Adipose tissue (tissue), 3 donors: Measurements from ENCODE around the gene PIK3R4. TPM values are rescaled to one million over a fixed set of nuclear protein-coding genes. Genes with fewer than 3 reads are reported as not detected.

Experiments used
- H3K27ac ChIP-seq: one replicate; pipeline ENCODE4 v1.5.1; 2013; ENCODE audit warnings: low read depth, low read length
- WGBS, 3 donors: extraction: QIAGEN DNeasy Blood & Tissue Kit; methylation state at CpG; one replicate each; pipeline ENCODE4 v1.1.7; 2013; 5-methylcytosine and 5-hydroxymethylcytosine counted together
- polyA plus RNA-seq, 3 donors: library from polyadenylated mRNA; stranded (reverse); fragments of 200-250 nt; gene quantifications; one replicate each; pipeline ENCODE4 v1.2.3, GENCODE V29; 2013
- donor health status: healthy with polysubstance abuse.
- donor health status: Bipolar disorder and iron deficiency.
- donor health status: healthy.

PIK3R4 gene
- polyA plus RNA-seq = 10 to 100 TPM; 11.0 to 20.9 (median 15.9) TPM

- WGBS, 3 donors = 0 to 1% (median 0%) methylated on average over 43 of the region's 43 CpGs
- H3K27ac ChIP-seq = no peak within 1 kb of the TSS
Measured at GRCh38 chr3:130746246-130747039, at the start of gene PIK3R4. Gene PIK3R4 (minus strand): TSS chr3:130746829. CDS start chr3:130745218, 1,611 bp downstream.

GRCh38 chr3:130795396-130795795 is 48.8 kb upstream of the PIK3R4 start:
- 77 to 85% (median 85%) methylated on average over 1 of the region's 1 CpG for WGBS, 3 donors
- no peak overlapping the region for H3K27ac ChIP-seq

DNA sequence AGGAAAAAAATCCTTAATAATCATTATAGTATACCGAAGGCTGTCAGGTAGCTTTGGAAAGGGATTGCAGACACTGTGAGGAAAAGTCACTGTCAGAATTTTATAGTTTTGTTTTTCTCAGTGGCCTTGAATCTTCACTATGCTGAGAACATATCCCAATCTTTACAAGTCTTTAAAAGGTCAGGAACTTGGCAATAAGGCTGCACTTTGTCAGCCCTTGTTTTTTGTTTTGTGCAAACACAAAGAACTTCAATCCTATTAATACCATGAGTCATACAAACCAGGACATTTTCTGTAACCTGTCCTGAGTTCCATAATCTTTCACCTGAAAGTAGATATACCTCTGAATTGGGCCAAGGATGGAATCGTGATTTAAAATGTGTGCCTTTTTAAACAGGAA is 45.6 kb upstream of the PIK3R4 start:
- WGBS, 3 donors = 69 to 79% (median 71%) methylated on average over 2 of the region's 2 CpGs
- no peak overlapping the region for H3K27ac ChIP-seq

- H3K27ac ChIP-seq = no peak overlapping the region
- WGBS, 3 donors = 47 to 68% (median 67%) methylated on average over 5 of the region's 5 CpGs
Measured at GRCh38 chr3:130789782-130790322, 43.2 kb upstream of the PIK3R4 start.

GRCh38 chr3:130787422-130788068 is 40.9 kb upstream of the PIK3R4 start:
- WGBS, 3 donors = 62 to 71% (median 64%) methylated on average over 6 of the region's 6 CpGs
- no peak overlapping the region for H3K27ac ChIP-seq

- H3K27ac ChIP-seq = no peak overlapping the region
Measured at GRCh38 chr3:130786306-130786705, 39.7 kb upstream of the PIK3R4 start.

DNA sequence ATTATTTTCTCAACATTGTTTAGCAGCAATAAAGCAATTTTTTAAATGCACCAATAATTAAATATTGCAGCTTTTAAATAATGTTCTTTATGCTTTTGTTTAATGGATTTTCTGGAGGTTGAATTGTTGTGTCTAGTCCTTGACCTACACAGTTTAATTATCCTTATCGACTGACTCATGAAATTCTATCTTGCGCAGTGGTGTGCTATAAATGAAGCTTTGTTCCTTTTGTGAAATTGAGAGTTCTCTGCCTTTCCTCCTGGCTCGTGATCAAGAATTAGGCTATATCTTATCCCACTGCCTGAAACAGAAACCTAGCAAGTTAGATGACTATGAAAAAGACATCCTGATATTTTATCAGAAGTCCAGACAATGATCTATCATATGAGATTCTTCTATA is 37.0 kb upstream of the PIK3R4 start:
- WGBS, 3 donors = 45 to 63% (median 63%) methylated on average over 3 of the region's 3 CpGs

DNA sequence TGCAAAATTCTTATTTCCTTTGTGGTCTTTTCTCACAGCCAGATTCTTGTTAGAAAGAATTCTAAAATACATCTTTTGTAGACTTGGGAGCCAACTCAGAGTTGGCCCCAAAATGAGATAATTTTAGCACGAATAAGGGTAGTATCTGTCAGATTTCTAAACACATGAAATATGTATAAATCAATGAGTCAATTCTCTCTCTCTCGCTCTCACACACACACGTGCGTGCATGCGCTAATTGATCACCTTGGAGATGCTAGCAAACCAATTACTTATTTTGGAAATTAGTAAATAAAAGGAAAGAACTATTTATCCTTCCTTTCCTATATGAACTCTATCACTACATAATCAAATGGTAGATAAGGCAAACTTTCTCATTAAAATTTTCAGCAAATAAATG is 32.9 kb upstream of the PIK3R4 start:
- H3K27ac ChIP-seq = no peak overlapping the region
- WGBS, 3 donors = 43 to 70% (median 67%) methylated on average over 5 of the region's 5 CpGs

More for the DNA sequence above, 37.0 kb upstream of the PIK3R4 start:
- no peak overlapping the region for H3K27ac ChIP-seq

- 43 to 56% (median 46%) methylated on average over 1 of the region's 1 CpG for WGBS, 3 donors
Measured at GRCh38 chr3:130779031-130779430, 32.4 kb upstream of the PIK3R4 start.

GRCh38 chr3:130773366-130773765 is 26.7 kb upstream of the PIK3R4 start:
- WGBS, 3 donors = 69 to 78% (median 74%) methylated on average over 3 of the region's 3 CpGs

More at GRCh38 chr3:130779031-130779430, 32.4 kb upstream of the PIK3R4 start:
- H3K27ac ChIP-seq = no peak overlapping the region

DNA sequence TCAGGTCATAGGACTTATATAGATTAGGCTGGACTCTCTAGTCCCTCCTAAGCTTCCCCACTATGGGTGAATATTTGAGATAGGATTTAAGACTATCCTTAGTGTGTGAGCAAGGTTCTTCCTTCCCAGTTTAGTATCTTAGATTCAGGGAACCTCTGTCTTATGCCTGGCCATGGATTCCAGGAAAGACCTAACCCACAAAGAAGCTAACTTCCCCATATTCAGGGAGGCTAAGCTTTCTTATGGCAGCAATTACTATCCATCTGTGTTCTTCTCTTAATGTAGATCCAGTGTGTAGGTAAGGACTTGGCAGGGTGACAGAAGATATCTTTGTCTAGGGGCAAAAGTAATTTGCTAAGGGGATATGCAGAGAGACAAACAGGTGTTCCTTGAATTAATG is 25.5 kb upstream of the PIK3R4 start:
- no peak overlapping the region for H3K27ac ChIP-seq

More at GRCh38 chr3:130773366-130773765, 26.7 kb upstream of the PIK3R4 start:
- no peak overlapping the region for H3K27ac ChIP-seq

GRCh38 chr3:130770644-130771043 is 24.0 kb upstream of the PIK3R4 start:
- WGBS, 3 donors = 57 to 81% (median 74%) methylated on average over 2 of the region's 2 CpGs
- no peak overlapping the region for H3K27ac ChIP-seq

DNA sequence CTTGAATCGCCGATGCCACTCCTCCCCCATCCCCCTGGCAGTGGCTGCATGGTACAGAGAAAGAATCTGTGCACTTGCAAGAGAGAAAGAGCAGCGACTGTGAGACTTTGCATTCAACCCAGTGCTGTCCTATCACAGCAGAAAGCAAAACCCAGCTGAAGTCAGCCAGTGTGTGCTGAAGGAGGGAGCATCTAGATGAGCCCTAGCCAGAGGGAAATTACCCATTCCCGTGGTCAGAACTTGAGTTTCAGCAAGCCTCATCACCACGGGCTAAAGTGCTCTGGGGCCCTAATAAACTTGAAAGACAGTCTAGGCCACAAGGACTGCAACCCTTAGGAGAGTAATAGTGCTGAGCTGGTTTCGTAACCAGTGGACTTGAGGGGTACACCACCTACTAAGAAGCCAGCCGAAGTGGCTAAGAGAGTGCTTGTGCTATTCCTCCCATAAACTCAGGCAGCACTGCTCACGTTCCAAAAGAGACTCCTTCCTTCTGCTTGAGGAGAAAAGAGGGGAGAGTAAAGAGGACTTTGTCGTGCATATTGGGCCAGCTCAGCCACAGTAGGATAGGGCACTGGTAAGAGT is 15.2 kb upstream of the PIK3R4 start:
- 71 to 74% (median 74%) methylated on average over 9 of the region's 9 CpGs for WGBS, 3 donors
- no peak overlapping the region for H3K27ac ChIP-seq

GRCh38 chr3:130760922-130761321 is 14.3 kb upstream of the PIK3R4 start:
- 76 to 87% (median 83%) methylated on average over 1 of the region's 1 CpG for WGBS, 3 donors
- no peak overlapping the region for H3K27ac ChIP-seq

- 1 to 5% (median 1%) methylated on average over 4 of the region's 4 CpGs for WGBS, 3 donors
- no peak overlapping the region for H3K27ac ChIP-seq
Measured at GRCh38 chr3:130759692-130760338, 13.2 kb upstream of the PIK3R4 start.

DNA sequence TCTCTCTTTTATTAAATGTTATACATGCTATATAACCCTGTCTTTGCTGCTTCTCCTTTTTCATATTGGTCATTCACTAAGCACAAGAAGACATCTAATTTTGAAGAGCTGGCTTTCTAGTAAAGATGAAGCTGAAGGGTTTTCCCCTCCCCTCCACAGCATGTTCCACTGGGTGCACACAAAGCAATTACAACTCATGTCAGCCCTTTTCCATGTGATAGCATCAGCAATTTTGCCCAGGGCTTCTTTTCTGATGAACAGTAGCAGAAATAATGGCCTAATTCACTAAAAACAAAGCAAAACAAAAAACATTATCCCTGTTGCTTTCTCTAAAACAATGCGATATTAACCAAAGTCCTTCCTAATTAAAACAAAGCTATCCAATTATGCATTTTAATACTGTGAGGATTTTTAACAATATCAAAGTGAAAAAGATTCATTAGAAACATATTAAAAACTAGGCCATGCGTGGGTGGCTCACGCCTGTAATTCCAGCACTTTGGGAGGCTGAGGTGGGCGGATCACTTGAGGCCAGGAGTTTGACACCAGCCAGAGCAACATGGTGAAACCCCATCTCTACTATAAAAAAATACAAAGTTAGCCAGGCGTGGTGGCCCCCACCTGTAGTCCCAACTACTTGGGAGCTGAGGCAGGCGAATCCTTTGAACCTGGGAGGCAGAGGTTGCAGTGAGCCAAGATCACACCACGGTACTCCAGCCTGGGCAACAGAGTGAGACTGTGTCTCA is 12.2 kb upstream of the PIK3R4 start:
- no peak overlapping the region for H3K27ac ChIP-seq
- WGBS, 3 donors = 71 to 90% (median 82%) methylated on average over 7 of the region's 7 CpGs

DNA sequence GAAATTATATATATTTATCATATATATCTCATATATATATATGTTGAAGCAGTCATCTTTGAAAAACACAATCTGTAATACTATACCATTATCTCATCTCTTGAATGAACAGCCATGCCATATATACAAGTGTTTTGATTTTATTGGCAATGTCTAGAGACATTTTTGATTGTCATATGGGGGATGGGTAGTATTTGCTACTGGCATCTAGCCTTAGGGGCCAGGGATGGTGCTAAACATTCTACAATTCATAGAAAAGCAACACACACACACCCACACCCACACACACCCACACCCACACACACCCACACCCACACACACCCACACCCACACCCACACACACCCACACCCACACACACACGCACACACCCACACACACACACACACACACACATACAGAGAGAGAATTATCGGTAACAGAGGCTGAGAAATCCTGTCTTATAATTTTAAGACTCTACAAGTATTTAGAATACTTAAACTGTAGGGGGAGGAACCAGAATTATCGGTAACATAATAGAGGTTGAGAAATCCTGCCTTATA is 11.1 kb upstream of the PIK3R4 start:
- 76 to 81% (median 81%) methylated on average over 3 of the region's 3 CpGs for WGBS, 3 donors
- no peak overlapping the region for H3K27ac ChIP-seq

- 51 to 87% (median 86%) methylated on average over 5 of the region's 5 CpGs for WGBS, 3 donors
- no peak overlapping the region for H3K27ac ChIP-seq
Measured at GRCh38 chr3:130755666-130756065, 9.0 kb upstream of the PIK3R4 start.
